HEK293 (cell line): Measurements from ENCODE around the gene DYDC1.
A peak's percentile ranks its signal among the peaks of the same experiment; 100 is the strongest.

Experiments used
- CTCF ChIA-PET: fragments of 350-600 bp; formaldehyde crosslinking; extraction: SDS; loops from one replicate; lab custom pipeline; 2021; ENCODE audit warnings: antibody characterized with exemption; lab: Yijun Ruan, JAX
- POLR2A ChIA-PET: fragments of 300-600 bp; formaldehyde crosslinking; extraction: SDS; loops from one replicate; lab custom pipeline; 2020; ENCODE audit warnings: antibody characterized with exemption, inconsistent platforms; lab: Yijun Ruan, JAX
- H3K27ac ChIP-seq: fragments of 200-500 bp; sonication (Bioruptor generic); 2 replicates; pipeline ENCODE4 v1.5.1; 2014; ENCODE audit warnings: low read depth, low read length, control low read depth, inconsistent platforms; ENCODE audit errors: extremely low read depth
- H3K36me3 ChIP-seq, 2 experiments: fragments of 200-500 bp in 1 of 2; sonication (Bioruptor generic) in 1 of 2; 1 replicate in 1 of 2; 2 replicates in 1 of 2; pipeline ENCODE4 v1.5.1; 2014 to 2017; ENCODE audit warnings: inconsistent platforms in 2 of 2, low read length in 2 of 2; ENCODE audit not compliant: control insufficient read depth in 2 of 2, insufficient read depth in 1 of 2
- H3K4me1 ChIP-seq: fragments of 200-500 bp; sonication (Bioruptor generic); 2 replicates; pipeline ENCODE4 v1.5.1; 2014; ENCODE audit warnings: mild to moderate bottlenecking, low read length, inconsistent platforms; ENCODE audit not compliant: control insufficient read depth, insufficient read depth
- H3K4me3 ChIP-seq: 2 replicates; pipeline ENCODE4 v1.5.1; 2011; ENCODE audit warnings: low read depth, mild to moderate bottlenecking, control low read depth, low read length, moderate library complexity
- H3K9me3 ChIP-seq: fragments of 200-500 bp; sonication (Bioruptor generic); 2 replicates; pipeline ENCODE4 v1.5.1; 2014; ENCODE audit warnings: low read depth, low read length, inconsistent platforms; ENCODE audit not compliant: control insufficient read depth, insufficient read depth
- GLIS1 ChIP-seq: fragments of 450-650 bp; formaldehyde crosslinking; IDR thresholded peaks from 2 replicates; pipeline ENCODE4 v1.5.1; 2016; ENCODE audit warnings: missing biosample characterization, missing genetic modification characterization
- KLF1 ChIP-seq: fragments of 450-650 bp; formaldehyde crosslinking; IDR thresholded peaks from 2 replicates; pipeline ENCODE4 v1.5.1; 2016; ENCODE audit warnings: missing biosample characterization, missing genetic modification characterization
- PRDM1 ChIP-seq: fragments of 450-650 bp; formaldehyde crosslinking; IDR thresholded peaks from 2 replicates; pipeline ENCODE4; 2016; ENCODE audit warnings: missing biosample characterization, missing genetic modification characterization
- SCRT2 ChIP-seq: fragments of 450-650 bp; formaldehyde crosslinking; IDR thresholded peaks from 2 replicates; pipeline ENCODE4 v1.5.1; 2016; ENCODE audit warnings: missing biosample characterization, missing genetic modification characterization
- TRIM28 ChIP-seq: IDR thresholded peaks from 2 replicates; pipeline ENCODE4 v1.6.1; 2011; ENCODE audit warnings: low read length, control low read depth, borderline replicate concordance
- WT1 ChIP-seq: fragments of 450-650 bp; formaldehyde crosslinking; IDR thresholded peaks from 2 replicates; pipeline ENCODE4 v1.5.1; 2016; ENCODE audit warnings: missing biosample characterization, missing genetic modification characterization
- ZBTB26 ChIP-seq: fragments of 450-650 bp; formaldehyde crosslinking; optimal IDR thresholded peaks from 2 replicates; pipeline ENCODE3; 2016; ENCODE audit warnings: missing biosample characterization, mild to moderate bottlenecking, missing genetic modification characterization
- ZBTB6 ChIP-seq: fragments of 450-650 bp; formaldehyde crosslinking; IDR thresholded peaks from 2 replicates; pipeline ENCODE4 v1.5.1; 2017; ENCODE audit warnings: missing biosample characterization, missing genetic modification characterization
- ZNF292 ChIP-seq: fragments of 450-650 bp; formaldehyde crosslinking; IDR thresholded peaks from 2 replicates; pipeline ENCODE4 v1.5.1; 2016; ENCODE audit warnings: low read depth, missing biosample characterization, missing genetic modification characterization, borderline replicate concordance
- ZNF362 ChIP-seq: fragments of 450-650 bp; formaldehyde crosslinking; IDR thresholded peaks from 2 replicates; pipeline ENCODE4 v1.5.1; 2016; ENCODE audit warnings: missing biosample characterization, missing genetic modification characterization
- ZNF416 ChIP-seq: fragments of 450-650 bp; formaldehyde crosslinking; IDR thresholded peaks from 2 replicates; pipeline ENCODE4 v1.5.1; 2016; ENCODE audit warnings: missing biosample characterization, missing genetic modification characterization
- ZNF596 ChIP-seq: fragments of 450-650 bp; IDR thresholded peaks from 2 replicates; pipeline ENCODE4 v1.5.0; 2018; ENCODE audit warnings: missing biosample characterization, mild to moderate bottlenecking, missing genetic modification characterization, moderate library complexity
- ZNF629 ChIP-seq: fragments of 450-650 bp; formaldehyde crosslinking; IDR thresholded peaks from 2 replicates; pipeline ENCODE4 v1.5.1; 2017; ENCODE audit warnings: missing biosample characterization, missing genetic modification characterization
- ZNF701 ChIP-seq: fragments of 450-650 bp; formaldehyde crosslinking; IDR thresholded peaks from 2 replicates; pipeline ENCODE4 v1.5.1; 2016; ENCODE audit warnings: missing biosample characterization, missing genetic modification characterization
- TF ChIP-seq, protein P1 (sequence below): fragments of 450-650 bp; formaldehyde crosslinking; IDR thresholded peaks from 2 replicates; pipeline ENCODE4 v1.5.1; 2017; ENCODE audit warnings: missing biosample characterization, missing genetic modification characterization
- TF ChIP-seq, protein P2 (sequence below): fragments of 450-650 bp; formaldehyde crosslinking; IDR thresholded peaks from 2 replicates; pipeline ENCODE4 v1.5.1; 2016; ENCODE audit warnings: missing biosample characterization, missing genetic modification characterization

The DYDC1 gene

DNA sequence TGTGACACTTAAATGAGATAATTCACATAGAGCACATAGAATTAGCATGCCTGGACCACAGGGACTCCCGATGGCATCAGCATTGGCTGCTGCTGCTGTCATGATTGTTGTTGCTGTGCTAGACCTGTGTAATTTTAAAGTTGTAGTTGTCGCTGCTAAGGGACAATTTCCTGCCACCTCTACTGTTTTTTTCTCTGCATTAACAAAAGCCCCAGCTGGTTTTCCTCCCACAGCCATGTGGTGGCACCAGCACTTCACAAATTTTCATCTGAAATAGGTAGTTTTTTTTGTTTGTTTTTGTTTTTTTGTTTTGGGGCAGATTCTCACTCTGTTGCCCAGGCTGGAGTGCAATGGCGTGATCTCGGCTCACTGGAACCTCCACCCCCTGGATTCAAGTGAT lies 26.4 kb upstream of the DYDC1 start (continued):
- TF ChIP-seq ZBTB26 (no peak), ZNF362 (tag by site-specific recombination) (peak; percentile 97)

DNA sequence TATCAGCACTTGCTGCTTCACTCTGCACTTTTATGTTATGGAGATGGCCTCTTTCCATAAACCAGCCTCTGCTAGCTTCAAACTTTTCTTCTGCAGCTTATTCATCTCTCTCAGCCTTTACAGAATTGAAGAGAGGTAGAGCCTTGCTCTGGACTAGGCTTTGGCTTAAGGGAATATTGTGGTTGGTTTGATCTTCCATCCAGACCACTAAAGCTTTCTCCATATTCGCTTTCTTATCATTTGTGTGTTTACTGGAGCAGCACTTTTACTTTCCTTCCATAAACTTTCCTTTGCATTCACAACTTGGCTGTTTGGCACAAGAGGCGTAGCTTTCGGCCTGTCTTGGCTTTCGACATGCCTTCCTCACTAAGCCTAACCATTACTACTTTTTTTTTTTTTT lies 23.6 kb upstream of the DYDC1 start:
- Histone ChIP-seq H3K9me3 (no peaks in the 10 kb centered on the region), H3K36me3 (no peaks in the 10 kb centered on the region), H3K4me3 (no peak overlapping the region), H3K27ac (no peak overlapping the region), H3K4me1 (no peaks in the 10 kb centered on the region)
- CTCF ChIA-PET: interaction anchor here (0.5 to 1.3 kb wide), 4 partner anchors 63 to 1135 kb away, joined by 3 to 9 read pairs (median 4); no protein-coding TSS in a partner anchor
- POLR2A ChIA-PET: no interaction called here
- TF ChIP-seq, protein P1, sequence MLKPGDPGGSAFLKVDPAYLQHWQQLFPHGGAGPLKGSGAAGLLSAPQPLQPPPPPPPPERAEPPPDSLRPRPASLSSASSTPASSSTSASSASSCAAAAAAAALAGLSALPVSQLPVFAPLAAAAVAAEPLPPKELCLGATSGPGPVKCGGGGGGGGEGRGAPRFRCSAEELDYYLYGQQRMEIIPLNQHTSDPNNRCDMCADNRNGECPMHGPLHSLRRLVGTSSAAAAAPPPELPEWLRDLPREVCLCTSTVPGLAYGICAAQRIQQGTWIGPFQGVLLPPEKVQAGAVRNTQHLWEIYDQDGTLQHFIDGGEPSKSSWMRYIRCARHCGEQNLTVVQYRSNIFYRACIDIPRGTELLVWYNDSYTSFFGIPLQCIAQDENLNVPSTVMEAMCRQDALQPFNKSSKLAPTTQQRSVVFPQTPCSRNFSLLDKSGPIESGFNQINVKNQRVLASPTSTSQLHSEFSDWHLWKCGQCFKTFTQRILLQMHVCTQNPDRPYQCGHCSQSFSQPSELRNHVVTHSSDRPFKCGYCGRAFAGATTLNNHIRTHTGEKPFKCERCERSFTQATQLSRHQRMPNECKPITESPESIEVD (tag by site-specific recombination): no peak
- peak; percentile 72 for TF ChIP-seq PRDM1

GRCh38 chr10:80379701-80380100 lies 23.1 kb upstream of the DYDC1 start:
- no peaks in the 10 kb centered on the region for H3K9me3 ChIP-seq
- H3K4me3 ChIP-seq: no peak overlapping the region
- TF ChIP-seq TRIM28: no peak
- TF ChIP-seq ZNF416 (tag by site-specific recombination): no peak
- no peak for TF ChIP-seq GLIS1 (tag by site-specific recombination)
- no peak for TF ChIP-seq ZBTB6 (tag by site-specific recombination)
- TF ChIP-seq WT1 (tag by site-specific recombination): no peak
- no peak for TF ChIP-seq ZNF629 (tag by site-specific recombination)
- no peak for TF ChIP-seq KLF1 (tag by site-specific recombination)
- TF ChIP-seq, protein P2, sequence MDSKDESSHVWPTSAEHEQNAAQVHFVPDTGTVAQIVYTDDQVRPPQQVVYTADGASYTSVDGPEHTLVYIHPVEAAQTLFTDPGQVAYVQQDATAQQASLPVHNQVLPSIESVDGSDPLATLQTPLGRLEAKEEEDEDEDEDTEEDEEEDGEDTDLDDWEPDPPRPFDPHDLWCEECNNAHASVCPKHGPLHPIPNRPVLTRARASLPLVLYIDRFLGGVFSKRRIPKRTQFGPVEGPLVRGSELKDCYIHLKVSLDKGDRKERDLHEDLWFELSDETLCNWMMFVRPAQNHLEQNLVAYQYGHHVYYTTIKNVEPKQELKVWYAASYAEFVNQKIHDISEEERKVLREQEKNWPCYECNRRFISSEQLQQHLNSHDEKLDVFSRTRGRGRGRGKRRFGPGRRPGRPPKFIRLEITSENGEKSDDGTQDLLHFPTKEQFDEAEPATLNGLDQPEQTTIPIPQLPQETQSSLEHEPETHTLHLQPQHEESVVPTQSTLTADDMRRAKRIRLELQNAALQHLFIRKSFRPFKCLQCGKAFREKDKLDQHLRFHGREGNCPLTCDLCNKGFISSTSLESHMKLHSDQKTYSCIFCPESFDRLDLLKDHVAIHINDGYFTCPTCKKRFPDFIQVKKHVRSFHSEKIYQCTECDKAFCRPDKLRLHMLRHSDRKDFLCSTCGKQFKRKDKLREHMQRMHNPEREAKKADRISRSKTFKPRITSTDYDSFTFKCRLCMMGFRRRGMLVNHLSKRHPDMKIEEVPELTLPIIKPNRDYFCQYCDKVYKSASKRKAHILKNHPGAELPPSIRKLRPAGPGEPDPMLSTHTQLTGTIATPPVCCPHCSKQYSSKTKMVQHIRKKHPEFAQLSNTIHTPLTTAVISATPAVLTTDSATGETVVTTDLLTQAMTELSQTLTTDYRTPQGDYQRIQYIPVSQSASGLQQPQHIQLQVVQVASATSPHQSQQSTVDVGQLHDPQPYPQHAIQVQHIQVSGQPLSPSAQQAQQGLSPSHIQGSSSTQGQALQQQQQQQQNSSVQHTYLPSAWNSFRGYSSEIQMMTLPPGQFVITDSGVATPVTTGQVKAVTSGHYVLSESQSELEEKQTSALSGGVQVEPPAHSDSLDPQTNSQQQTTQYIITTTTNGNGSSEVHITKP (tag by site-specific recombination): no peak
- no peak for TF ChIP-seq ZNF701 (tag by site-specific recombination)
- no peak for TF ChIP-seq ZNF596 (tag by site-specific recombination)
- no peak for TF ChIP-seq SCRT2
- no peak for TF ChIP-seq ZNF292 (tag by site-specific recombination)
- TF ChIP-seq, all 188 proteins: peak for 0
- H3K36me3 ChIP-seq: no peaks in the 10 kb centered on the region
- H3K27ac ChIP-seq: no peak overlapping the region
- POLR2A ChIA-PET: no interaction called here
- H3K4me1 ChIP-seq: no peaks in the 10 kb centered on the region
- CTCF ChIA-PET: interaction anchor here (1.3 kb wide), 1 partner anchor 64 kb away, joined by 9 read pairs; no protein-coding TSS in a partner anchor
